ENCODE results near the gene RAMACL.

DNA sequence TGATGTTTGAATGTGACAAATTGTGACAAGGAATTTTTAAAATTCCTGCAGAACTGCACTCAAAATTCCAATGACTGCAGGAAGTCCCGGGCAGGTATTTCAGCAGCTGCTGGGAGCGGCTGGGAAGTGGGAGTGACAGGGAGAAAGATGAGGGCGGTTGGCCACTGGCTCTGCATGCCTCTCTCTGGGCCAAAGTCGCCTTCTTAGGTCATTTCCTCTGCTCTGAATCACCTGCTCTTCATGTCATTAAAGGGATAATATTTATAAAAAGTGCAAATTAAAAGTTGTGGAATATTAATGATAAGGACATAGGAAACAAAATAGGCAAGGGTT is 43.9 kb downstream of the RAMACL start:
- TF ChIP-seq, protein P1, sequence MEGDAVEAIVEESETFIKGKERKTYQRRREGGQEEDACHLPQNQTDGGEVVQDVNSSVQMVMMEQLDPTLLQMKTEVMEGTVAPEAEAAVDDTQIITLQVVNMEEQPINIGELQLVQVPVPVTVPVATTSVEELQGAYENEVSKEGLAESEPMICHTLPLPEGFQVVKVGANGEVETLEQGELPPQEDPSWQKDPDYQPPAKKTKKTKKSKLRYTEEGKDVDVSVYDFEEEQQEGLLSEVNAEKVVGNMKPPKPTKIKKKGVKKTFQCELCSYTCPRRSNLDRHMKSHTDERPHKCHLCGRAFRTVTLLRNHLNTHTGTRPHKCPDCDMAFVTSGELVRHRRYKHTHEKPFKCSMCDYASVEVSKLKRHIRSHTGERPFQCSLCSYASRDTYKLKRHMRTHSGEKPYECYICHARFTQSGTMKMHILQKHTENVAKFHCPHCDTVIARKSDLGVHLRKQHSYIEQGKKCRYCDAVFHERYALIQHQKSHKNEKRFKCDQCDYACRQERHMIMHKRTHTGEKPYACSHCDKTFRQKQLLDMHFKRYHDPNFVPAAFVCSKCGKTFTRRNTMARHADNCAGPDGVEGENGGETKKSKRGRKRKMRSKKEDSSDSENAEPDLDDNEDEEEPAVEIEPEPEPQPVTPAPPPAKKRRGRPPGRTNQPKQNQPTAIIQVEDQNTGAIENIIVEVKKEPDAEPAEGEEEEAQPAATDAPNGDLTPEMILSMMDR (IDR thresholded peaks at IDR 0.05) = no peak
- TF ChIP-seq POLR2A (IDR thresholded peaks at IDR 0.05) = no peak
